Esophagus muscularis mucosa (tissue), 4 donors: ENCODE measurements around the gene TUBAL3.

Experiments
- EP300 ChIP-seq: sonication (generic); formaldehyde crosslinking; IDR thresholded peaks from one replicate; pipeline ENCODE4 v1.6.1; 2017; ENCODE audit warnings: antibody characterized with exemption
- POLR2A ChIP-seq: fragments of 450-650 bp; IDR thresholded peaks from one replicate; pipeline ENCODE4 v1.6.1; 2017; ENCODE audit warnings: antibody characterized with exemption, moderate library complexity, mild to moderate bottlenecking, low read depth
- TF ChIP-seq, protein P1 (sequence below), 3 experiments: fragments of 200-600 bp in 2 of 3; fragments of 450-650 bp in 1 of 3; sonication (generic) in 2 of 3; IDR thresholded peaks; one replicate each; pipeline ENCODE4 v1.5.1; 2017 to 2019; ENCODE audit warnings: antibody characterized with exemption in 3 of 3, mild to moderate bottlenecking in 2 of 3, moderate library complexity in 1 of 3

- TF ChIP-seq, protein P1, sequence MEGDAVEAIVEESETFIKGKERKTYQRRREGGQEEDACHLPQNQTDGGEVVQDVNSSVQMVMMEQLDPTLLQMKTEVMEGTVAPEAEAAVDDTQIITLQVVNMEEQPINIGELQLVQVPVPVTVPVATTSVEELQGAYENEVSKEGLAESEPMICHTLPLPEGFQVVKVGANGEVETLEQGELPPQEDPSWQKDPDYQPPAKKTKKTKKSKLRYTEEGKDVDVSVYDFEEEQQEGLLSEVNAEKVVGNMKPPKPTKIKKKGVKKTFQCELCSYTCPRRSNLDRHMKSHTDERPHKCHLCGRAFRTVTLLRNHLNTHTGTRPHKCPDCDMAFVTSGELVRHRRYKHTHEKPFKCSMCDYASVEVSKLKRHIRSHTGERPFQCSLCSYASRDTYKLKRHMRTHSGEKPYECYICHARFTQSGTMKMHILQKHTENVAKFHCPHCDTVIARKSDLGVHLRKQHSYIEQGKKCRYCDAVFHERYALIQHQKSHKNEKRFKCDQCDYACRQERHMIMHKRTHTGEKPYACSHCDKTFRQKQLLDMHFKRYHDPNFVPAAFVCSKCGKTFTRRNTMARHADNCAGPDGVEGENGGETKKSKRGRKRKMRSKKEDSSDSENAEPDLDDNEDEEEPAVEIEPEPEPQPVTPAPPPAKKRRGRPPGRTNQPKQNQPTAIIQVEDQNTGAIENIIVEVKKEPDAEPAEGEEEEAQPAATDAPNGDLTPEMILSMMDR (IDR thresholded peaks at IDR 0.05) = no peak
- no peak for TF ChIP-seq EP300
- no peak for TF ChIP-seq POLR2A
These were observed 59.9 kb downstream of the TUBAL3 start for GRCh38 chr10:5344746-5345145.
